SK-N-SH treated with all-trans-retinoic acid at 6 μM for 48 hours (cell line): ENCODE data around the gene GBX1.

Experiments
- ARNTL ChIP-seq: fragments of 450-650 bp; formaldehyde crosslinking; IDR thresholded peaks from 2 replicates; pipeline ENCODE4 v1.5.0; 2020; ENCODE audit warnings: low read depth, mild to moderate bottlenecking, moderate library complexity, borderline replicate concordance
- CREB5 ChIP-seq: fragments of 250-450 bp; sonication (Bioruptor Pico); IDR thresholded peaks from 2 replicates; pipeline ENCODE4 v1.5.1; 2020; ENCODE audit warnings: low read depth, mild to moderate bottlenecking, moderate library complexity
- CSDC2 ChIP-seq: fragments of 250-450 bp; sonication (Bioruptor Pico); IDR thresholded peaks from 2 replicates; pipeline ENCODE4 v1.5.0; 2020; ENCODE audit warnings: mild to moderate bottlenecking, moderate library complexity
- CSRNP3 ChIP-seq: fragments of 250-450 bp; sonication (Bioruptor Pico); IDR thresholded peaks from 2 replicates; pipeline ENCODE4 v1.5.1; 2021; ENCODE audit warnings: mild to moderate bottlenecking, moderate library complexity
- GLIS3 ChIP-seq: fragments of 250-450 bp; sonication (Bioruptor Pico); IDR thresholded peaks from 2 replicates; pipeline ENCODE4 v1.5.0; 2020; ENCODE audit warnings: mild to moderate bottlenecking, moderate library complexity
- OSR1 ChIP-seq: fragments of 250-450 bp; sonication (Bioruptor Pico); IDR thresholded peaks from 2 replicates; pipeline ENCODE4 v1.8.0; 2022; ENCODE audit warnings: moderate library complexity, mild to moderate bottlenecking, inconsistent platforms
- PATZ1 ChIP-seq: fragments of 250-450 bp; sonication (Bioruptor Pico); IDR thresholded peaks from 2 replicates; pipeline ENCODE4 v1.8.0; 2020; ENCODE audit warnings: mild to moderate bottlenecking, moderate library complexity, borderline replicate concordance
- POU6F1 ChIP-seq: fragments of 250-450 bp; sonication (Bioruptor Pico); IDR thresholded peaks from 2 replicates; pipeline ENCODE4 v1.8.0; 2021; ENCODE audit warnings: low read depth, mild to moderate bottlenecking, moderate library complexity, borderline replicate concordance
- PPARA ChIP-seq: fragments of 250-450 bp; sonication (Bioruptor Pico); IDR thresholded peaks from 2 replicates; pipeline ENCODE4 v1.5.0; 2020; ENCODE audit warnings: mild to moderate bottlenecking, borderline replicate concordance
- RARB ChIP-seq: fragments of 250-450 bp; sonication (Bioruptor Pico); IDR thresholded peaks from 2 replicates; pipeline ENCODE4 v1.8.0; 2021; ENCODE audit warnings: mild to moderate bottlenecking, moderate library complexity
- TCF4 ChIP-seq: fragments of 250-450 bp; sonication (Bioruptor Pico); IDR thresholded peaks from 2 replicates; pipeline ENCODE4 v1.8.0; 2021; ENCODE audit warnings: mild to moderate bottlenecking, moderate library complexity, borderline replicate concordance
- ZC3H10 ChIP-seq: fragments of 250-450 bp; sonication (Bioruptor Pico); IDR thresholded peaks from 2 replicates; pipeline ENCODE4 v1.5.1; 2021; ENCODE audit warnings: mild to moderate bottlenecking, moderate library complexity
- ZFP3 ChIP-seq: fragments of 250-450 bp; sonication (Bioruptor Pico); IDR thresholded peaks from 2 replicates; pipeline ENCODE4 v1.5.0; 2020; ENCODE audit warnings: mild to moderate bottlenecking, moderate library complexity

DNA sequence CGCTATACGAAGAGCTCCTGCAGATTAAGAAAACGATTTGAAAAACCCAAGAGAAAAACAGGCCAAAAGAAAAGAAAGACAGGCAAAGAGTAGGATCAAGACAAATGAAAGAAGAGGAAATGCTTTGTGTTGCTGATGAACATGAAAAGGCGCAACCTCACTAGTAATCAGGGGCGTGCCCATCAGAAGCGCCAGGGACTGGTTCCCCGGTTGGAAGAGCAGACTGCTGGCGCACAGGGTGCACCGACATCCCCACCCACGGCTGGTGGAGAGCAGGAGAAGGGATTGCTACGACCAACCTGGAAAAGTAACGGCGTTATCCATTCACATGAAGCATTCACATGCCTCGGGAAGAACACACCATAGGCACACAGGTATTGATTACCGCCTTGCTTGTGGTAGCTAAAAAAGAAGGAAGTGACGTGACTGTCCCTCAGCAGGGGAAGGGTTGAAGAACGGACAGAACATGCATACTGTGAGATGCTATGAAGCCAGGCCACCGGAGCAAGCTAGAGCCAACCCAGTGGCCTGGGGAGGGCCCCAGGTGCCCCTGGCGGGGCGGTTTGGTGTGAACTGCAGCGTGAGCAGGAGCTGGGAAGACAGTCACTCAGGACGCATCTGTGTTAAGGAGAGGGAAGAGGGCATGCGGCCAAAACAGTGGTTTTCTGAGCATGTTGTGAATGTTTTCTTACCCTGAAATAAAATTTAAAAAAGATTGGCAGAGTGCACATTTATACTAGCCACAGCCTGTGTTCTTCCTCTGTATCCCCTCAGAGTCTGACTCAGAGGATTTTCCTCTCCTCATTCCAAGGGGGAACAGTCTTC, 62.9 kb downstream of the GBX1 start:
- no peak for TF ChIP-seq OSR1 (CRISPR knock-in tag)
- no peak for TF ChIP-seq ZC3H10 (CRISPR knock-in tag)
- no peak for TF ChIP-seq ZFP3 (CRISPR knock-in tag)
- TF ChIP-seq CREB5 (CRISPR knock-in tag) = no peak
- TF ChIP-seq ARNTL (CRISPR knock-in tag) = no peak
- no peak for TF ChIP-seq PATZ1 (CRISPR knock-in tag)
- no peak for TF ChIP-seq RARB (CRISPR knock-in tag)
- TF ChIP-seq PPARA (CRISPR knock-in tag) = no peak
- TF ChIP-seq TCF4 = no peak
- no peak for TF ChIP-seq POU6F1 (CRISPR knock-in tag)
- no peak for TF ChIP-seq GLIS3 (CRISPR knock-in tag)
- TF ChIP-seq CSRNP3 (CRISPR knock-in tag) = no peak
- TF ChIP-seq CSDC2 = no peak
